Skin epidermis (tissue), 12 donors: ENCODE results near the gene RBM26.

ENCODE experiments used
- H3K27ac ChIP-seq, 21 experiments: fragments of 200-600 bp; sonication (generic) in 11 of 21; one replicate each; pipeline ENCODE4 v1.5.0; 2020; ENCODE audit warnings: mild to moderate bottlenecking in 3 of 21, inconsistent platforms in 2 of 21, moderate library complexity in 2 of 21
- H3K4me3 ChIP-seq, 7 experiments: fragments of 200-600 bp; sonication (generic) in 2 of 7; one replicate each; pipeline ENCODE4 v1.5.0; 2020; ENCODE audit warnings: inconsistent platforms in 2 of 7, mild to moderate bottlenecking in 2 of 7, moderate library complexity in 1 of 7

Gene RBM26

GRCh38 chr13:79423801-79424642, 18.0 kb upstream of the RBM26 start:
- Histone ChIP-seq H3K4me3 (no peak overlapping the region), H3K27ac (no peak overlapping the region)

GRCh38 chr13:79423340-79423739, 17.3 kb upstream of the RBM26 start:
- Histone ChIP-seq H3K27ac (no peak overlapping the region), H3K4me3 (no peak overlapping the region)

GRCh38 chr13:79419365-79419764, 13.3 kb upstream of the RBM26 start:
- Histone ChIP-seq H3K4me3 (no peak overlapping the region), H3K27ac (no peak overlapping the region)

- Histone ChIP-seq H3K4me3 (no peak overlapping the region), H3K27ac (no peak overlapping the region)
Measured at GRCh38 chr13:79417741-79418140, 11.7 kb upstream of the RBM26 start.

- Histone ChIP-seq H3K27ac (no peak overlapping the region), H3K4me3 (no peak overlapping the region)
Measured at GRCh38 chr13:79413521-79413920, 7.5 kb upstream of the RBM26 start.

- no peak overlapping the region for H3K27ac ChIP-seq
- H3K4me3 ChIP-seq = no peak overlapping the region
Measured at GRCh38 chr13:79409828-79410227, 3.8 kb upstream of the RBM26 start.

- H3K4me3 ChIP-seq = peak overlapping the region in 3 of 7 experiments; percentile 90 to 97 (median 91)
- peak overlapping the region in 3 of 21 experiments; percentile 95 to 99 (median 98) for H3K27ac ChIP-seq
Measured at GRCh38 chr13:79407349-79407979, 1.4 kb upstream of the RBM26 start.

GRCh38 chr13:79406597-79406908, 498 bp upstream of the RBM26 start:
- H3K27ac ChIP-seq = peak overlapping the region; percentile 45 to 100 (median 98)

GRCh38 chr13:79405501-79405830, 589 bp downstream of the RBM26 start:
- Histone ChIP-seq H3K27ac (peak overlapping the region; percentile 90 to 100 (median 98)), H3K4me3 (peak overlapping the region; percentile 56 to 99 (median 91))

More at GRCh38 chr13:79406597-79406908, 498 bp upstream of the RBM26 start:
- peak overlapping the region; percentile 56 to 99 (median 91) for H3K4me3 ChIP-seq

- Histone ChIP-seq H3K27ac (peak overlapping the region in 20 of 21 experiments; percentile 90 to 100 (median 98)), H3K4me3 (peak overlapping the region; percentile 56 to 99 (median 91))
Measured at GRCh38 chr13:79404985-79405384, 1.1 kb downstream of the RBM26 start.

- H3K27ac ChIP-seq = peak overlapping the region in 5 of 21 experiments; percentile 36 to 99 (median 99)
- peak overlapping the region; percentile 0 to 99 (median 91) for H3K4me3 ChIP-seq
Measured at GRCh38 chr13:79404361-79404760, 1.7 kb downstream of the RBM26 start.

GRCh38 chr13:79403113-79403512, 2.9 kb downstream of the RBM26 start:
- H3K27ac ChIP-seq = peak overlapping the region in 2 of 21 experiments; percentile 6 to 98
- H3K4me3 ChIP-seq = no peak overlapping the region

- no peak overlapping the region for H3K4me3 ChIP-seq
- peak overlapping the region in 1 of 21 experiments; percentile 26 for H3K27ac ChIP-seq
Measured at GRCh38 chr13:79402679-79403078, 3.4 kb downstream of the RBM26 start.

- no peak overlapping the region for H3K4me3 ChIP-seq
- peak overlapping the region in 1 of 21 experiments; percentile 26 for H3K27ac ChIP-seq
Measured at GRCh38 chr13:79402074-79402635, 3.9 kb downstream of the RBM26 start.

GRCh38 chr13:79401259-79402070, 4.6 kb downstream of the RBM26 start:
- no peak overlapping the region for H3K4me3 ChIP-seq

GRCh38 chr13:79398915-79399314, 7.1 kb downstream of the RBM26 start:
- H3K27ac ChIP-seq = no peak overlapping the region
- H3K4me3 ChIP-seq = no peak overlapping the region

More at GRCh38 chr13:79401259-79402070, 4.6 kb downstream of the RBM26 start:
- peak overlapping the region in 1 of 21 experiments; percentile 26 for H3K27ac ChIP-seq

GRCh38 chr13:79398127-79398526, 7.9 kb downstream of the RBM26 start:
- Histone ChIP-seq H3K4me3 (no peak overlapping the region), H3K27ac (no peak overlapping the region)

- H3K4me3 ChIP-seq = no peak overlapping the region
- H3K27ac ChIP-seq = no peak overlapping the region
Measured at GRCh38 chr13:79395881-79396280, 10.2 kb downstream of the RBM26 start.

GRCh38 chr13:79393564-79394249, 12.3 kb downstream of the RBM26 start:
- Histone ChIP-seq H3K4me3 (no peak overlapping the region), H3K27ac (peak overlapping the region in 4 of 21 experiments; percentile 21 to 63 (median 34))
